GM21447 (cell line): Measurements from ENCODE around the gene ETDB.
A peak's percentile ranks its signal among the peaks of the same experiment; 100 is the strongest.
"Not testable (repeated sequence)": the region's sequence is repeated elsewhere in the genome, so short reads cannot be mapped to it uniquely, and the experiment has no call there.

ENCODE experiments used
- ATAC-seq: cut with Tn5 transposase; IDR thresholded peaks from one replicate; pipeline ENCODE4 v1.9.1; 2021; ENCODE audit not compliant: unreplicated experiment

Gene ETDB

GRCh38 chrX:135120056-135120576 is at the start of gene ETDB:
Gene ETDB (minus strand): TSS chrX:135120526. CDS start chrX:135119261, 1,265 bp downstream.
- not testable (repeated sequence) for ATAC-seq

- ATAC-seq: not testable (repeated sequence)
Measured at GRCh38 chrX:135169534-135169933, 49.2 kb upstream of the ETDB start.

GRCh38 chrX:135168486-135168885 is 48.2 kb upstream of the ETDB start:
- ATAC-seq: no peak

DNA sequence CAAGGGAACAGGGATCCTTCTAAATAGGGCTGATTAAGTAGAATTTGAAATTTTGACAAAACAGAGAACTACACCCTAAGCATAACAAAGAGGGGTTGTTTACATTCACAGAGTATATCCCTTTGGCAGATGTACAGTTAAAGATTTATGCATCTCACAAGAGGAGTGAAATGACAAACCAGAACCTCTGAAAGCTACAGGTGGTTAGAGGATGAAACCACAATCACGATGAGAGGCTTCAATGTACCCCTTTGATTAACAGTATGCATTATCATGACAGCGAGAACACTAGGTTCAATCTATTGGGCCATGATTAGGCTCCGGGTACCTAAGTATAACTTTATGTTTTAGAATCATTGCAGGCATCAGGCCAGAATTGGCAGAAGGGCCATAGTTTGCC is 34.4 kb upstream of the ETDB start:
- not testable (repeated sequence) for ATAC-seq

GRCh38 chrX:135126145-135126544 is 5.8 kb upstream of the ETDB start:
- not testable (repeated sequence) for ATAC-seq

DNA sequence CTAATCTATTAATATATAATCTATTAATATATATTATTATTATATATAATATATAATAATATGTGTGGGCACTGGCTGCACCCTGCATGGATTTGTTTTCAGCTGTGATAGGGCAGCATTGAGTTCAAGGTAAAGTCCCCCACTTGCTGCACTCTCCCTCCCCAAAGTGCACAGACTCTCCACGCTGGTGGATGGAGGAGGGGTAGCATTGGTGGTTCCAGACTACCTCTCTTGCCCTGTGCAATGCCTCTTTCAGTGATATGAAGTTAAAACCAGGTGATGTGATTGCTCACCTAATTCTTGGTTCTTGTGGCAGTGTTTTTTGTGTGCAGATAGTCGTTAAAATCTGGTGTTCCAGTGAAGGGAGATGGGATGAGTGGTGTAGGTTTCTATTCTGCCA is 4.3 kb downstream of the ETDB start:
- not testable (repeated sequence) for ATAC-seq

GRCh38 chrX:135114392-135114791 is 5.9 kb downstream of the ETDB start:
- ATAC-seq: peak; percentile 94

- ATAC-seq: no peak
Measured at GRCh38 chrX:135112743-135113142, 7.6 kb downstream of the ETDB start.

GRCh38 chrX:135112096-135112729 is 8.1 kb downstream of the ETDB start:
- peak; percentile 50 for ATAC-seq

DNA sequence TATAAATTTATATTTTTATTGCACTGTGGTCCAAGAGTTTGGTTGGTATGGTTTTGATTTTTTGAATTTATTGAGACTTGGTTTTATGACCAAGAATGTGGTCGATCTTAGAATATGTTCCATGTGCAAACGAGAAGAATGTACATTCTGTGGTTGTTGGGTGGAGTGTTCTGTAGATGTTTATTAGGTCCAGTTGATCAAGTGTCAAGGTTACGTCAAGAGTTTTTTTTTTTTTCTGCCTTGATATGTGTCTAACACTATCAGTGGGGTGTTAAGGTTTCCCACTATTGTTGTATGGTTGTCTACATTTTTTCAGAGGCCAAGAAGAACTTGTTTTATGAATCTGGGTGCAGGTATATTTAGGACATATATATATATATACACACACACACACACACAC is 10.8 kb downstream of the ETDB start:
- ATAC-seq: no peak

- no peak for ATAC-seq
Measured at GRCh38 chrX:135099493-135099783, 20.9 kb downstream of the ETDB start.

- not testable (repeated sequence) for ATAC-seq
Measured at GRCh38 chrX:135097196-135097744, 23.1 kb downstream of the ETDB start.

DNA sequence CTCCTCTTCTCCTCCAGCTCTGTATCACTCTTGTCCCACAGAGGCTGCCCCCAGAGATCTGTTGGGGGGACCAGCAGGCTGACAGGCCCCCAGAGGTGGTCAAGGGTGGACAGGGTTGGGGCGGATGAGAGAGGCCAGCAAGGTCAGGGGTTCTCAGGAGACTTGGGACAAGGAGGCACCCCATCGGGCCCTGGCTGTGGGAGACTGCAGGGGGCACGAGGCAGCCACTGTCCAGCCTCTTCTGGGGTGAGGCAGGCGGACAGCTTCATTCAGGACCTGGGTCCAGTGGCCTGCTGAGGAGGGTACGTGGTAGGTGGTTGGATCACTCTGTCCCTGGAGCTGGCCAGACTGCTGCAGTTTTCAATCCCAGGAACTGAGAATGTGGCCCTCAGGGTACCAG is 24.6 kb downstream of the ETDB start:
- ATAC-seq: no peak

DNA sequence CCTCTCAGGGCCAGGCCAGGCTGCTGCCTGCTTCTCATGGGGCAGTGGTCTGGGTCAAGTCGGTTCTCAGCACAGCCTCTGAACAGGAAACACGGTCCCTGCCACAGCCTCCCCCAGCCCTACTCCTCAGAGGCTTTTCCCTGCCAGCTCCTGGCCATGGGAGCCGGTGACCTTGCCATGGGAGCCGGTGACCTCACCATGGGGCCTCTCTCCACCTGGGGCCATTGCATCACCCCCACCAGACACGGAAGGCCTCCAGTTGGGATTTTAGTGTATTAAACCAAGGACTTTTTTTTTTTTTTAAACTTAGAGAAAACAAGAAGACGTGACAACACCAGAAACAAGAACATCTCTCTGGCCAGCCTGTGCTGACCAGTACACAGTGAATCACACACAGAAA is 25.6 kb downstream of the ETDB start:
- no peak for ATAC-seq

DNA sequence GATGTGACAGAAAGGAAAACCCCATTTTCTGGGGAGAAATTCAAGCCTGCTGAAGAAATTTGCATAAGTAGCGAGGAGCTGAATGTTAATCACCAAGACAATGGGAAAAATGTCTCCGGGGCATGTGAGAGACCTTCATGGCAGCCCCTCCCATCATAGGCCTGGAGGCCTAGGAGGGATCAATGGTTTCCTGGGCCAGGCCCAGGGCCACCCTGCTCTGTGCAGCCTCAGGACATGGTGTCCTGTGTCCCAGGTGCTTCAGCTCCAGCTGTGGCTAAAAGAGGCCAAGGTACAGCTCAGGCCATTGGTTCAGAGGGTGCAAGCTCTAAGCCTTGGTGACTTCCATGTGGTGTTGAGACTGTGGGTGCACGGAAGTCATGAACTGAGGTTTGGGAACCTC is 31.2 kb downstream of the ETDB start:
- no peak for ATAC-seq

DNA sequence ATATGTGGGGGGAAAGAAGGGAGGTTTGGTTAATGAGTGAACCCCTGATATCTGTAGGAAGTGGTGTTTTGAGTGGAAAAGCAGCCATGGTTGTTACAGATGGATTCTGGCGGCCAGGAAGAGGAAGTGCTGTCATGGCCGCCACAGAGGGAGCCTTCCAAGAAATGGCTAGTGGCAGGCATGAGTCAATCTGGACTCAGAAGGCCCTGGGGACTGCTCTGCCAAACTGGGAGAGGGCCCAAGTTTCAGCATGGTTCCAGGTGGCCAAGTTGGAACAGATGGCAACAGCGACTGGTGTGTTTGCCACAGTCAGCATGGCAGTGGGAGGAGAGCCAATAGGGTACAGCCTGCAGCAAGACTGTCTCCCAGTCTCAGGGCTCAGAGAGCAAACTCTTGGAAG is 32.5 kb downstream of the ETDB start:
- no peak for ATAC-seq

GRCh38 chrX:135086197-135086854 is 34.0 kb downstream of the ETDB start:
- ATAC-seq: peak; percentile 83

DNA sequence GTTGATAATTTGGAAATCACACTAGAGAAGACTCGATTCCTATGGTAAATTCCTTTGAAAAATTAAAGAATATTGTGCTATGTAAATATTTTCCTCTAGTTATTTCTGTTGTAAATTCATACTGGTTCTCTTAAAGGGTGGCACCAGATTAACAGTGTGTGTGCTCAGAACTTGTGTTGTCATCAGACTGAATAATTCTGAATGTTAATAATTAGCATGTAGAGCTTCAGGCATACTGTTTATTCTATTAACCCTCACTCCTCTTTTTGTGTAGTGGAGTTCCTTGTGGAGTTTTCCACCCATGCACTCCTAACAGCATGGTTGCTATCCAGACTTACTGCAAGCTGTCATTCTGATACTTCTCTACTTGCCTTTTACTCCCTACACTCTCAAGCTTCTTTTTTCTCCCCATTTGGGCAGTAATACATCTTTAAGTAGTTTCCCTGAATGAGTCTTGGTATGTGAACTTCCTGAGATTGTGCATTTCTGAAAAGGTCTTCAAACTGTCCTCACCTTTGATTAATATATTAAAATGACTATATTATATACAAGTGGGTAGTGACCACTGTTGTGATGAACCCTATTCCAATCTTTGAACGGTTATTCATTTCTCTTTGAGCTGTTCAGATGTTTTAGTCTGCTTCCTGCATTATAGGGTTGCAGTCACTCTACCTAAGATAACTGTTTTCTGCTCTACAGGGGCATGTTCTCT is 38.5 kb downstream of the ETDB start:
- no peak for ATAC-seq
